HepG2 (cell line): Measurements from ENCODE around the gene STX10. TPM values are rescaled to one million over a fixed set of nuclear protein-coding genes. Genes with fewer than 3 reads are reported as not detected.

Source experiments
- DNMT3B ChIP-seq: conservative IDR thresholded peaks from 2 replicates; pipeline ENCODE4 v1.6.1; 2016; ENCODE audit warnings: missing biosample characterization, control low read depth
- ELF4 ChIP-seq: sonication (generic); formaldehyde crosslinking; IDR thresholded peaks from 2 replicates; pipeline ENCODE4 v1.5.0; 2020; ENCODE audit warnings: missing genetic modification reagents, mild to moderate bottlenecking, moderate library complexity, borderline replicate concordance
- ETV5 ChIP-seq: IDR thresholded peaks from 2 replicates; pipeline ENCODE4 v1.6.1; 2018; ENCODE audit warnings: missing biosample characterization, missing genetic modification reagents, inconsistent platforms, borderline replicate concordance
- GFI1 ChIP-seq: sonication (generic); formaldehyde crosslinking; IDR thresholded peaks from 2 replicates; pipeline ENCODE4 v1.5.0; 2020; ENCODE audit warnings: missing genetic modification reagents, mild to moderate bottlenecking, borderline replicate concordance
- GLMP ChIP-seq: sonication (generic); formaldehyde crosslinking; IDR thresholded peaks from 2 replicates; pipeline ENCODE4 v1.9.0; 2021; ENCODE audit warnings: missing genetic modification reagents, mild to moderate bottlenecking, borderline replicate concordance
- HDAC2 ChIP-seq: sonication (generic); formaldehyde crosslinking; IDR thresholded peaks from 2 replicates; pipeline ENCODE4 v1.4.0; 2020; ENCODE audit warnings: missing genetic modification reagents
- HNRNPL ChIP-seq: fragments of 200-400 bp; formaldehyde crosslinking; IDR thresholded peaks from 2 replicates; pipeline ENCODE4 v1.6.1; 2017; ENCODE audit warnings: mild to moderate bottlenecking, low read depth, low read length
- KLF6 ChIP-seq: IDR thresholded peaks from 2 replicates; pipeline ENCODE4 v1.8.0; 2016; ENCODE audit warnings: missing biosample characterization, missing genetic modification reagents
- NFYB ChIP-seq: sonication (generic); formaldehyde crosslinking; IDR thresholded peaks from 2 replicates; pipeline ENCODE4 v1.4.0; 2020; ENCODE audit warnings: missing genetic modification reagents
- POGZ ChIP-seq: sonication (generic); formaldehyde crosslinking; IDR thresholded peaks from 2 replicates; pipeline ENCODE4 v1.4.0; 2020; ENCODE audit warnings: mild to moderate bottlenecking, missing genetic modification reagents
- RAD51 ChIP-seq: fragments of 450-650 bp; IDR thresholded peaks from 2 replicates; pipeline ENCODE4 v1.6.1; 2016; ENCODE audit warnings: borderline replicate concordance
- TFE3 ChIP-seq: IDR thresholded peaks from 2 replicates; pipeline ENCODE4 v1.6.1; 2016
- THRA ChIP-seq: sonication (generic); formaldehyde crosslinking; IDR thresholded peaks from 2 replicates; pipeline ENCODE4 v1.4.0; 2020; ENCODE audit warnings: missing genetic modification reagents, borderline replicate concordance
- ZNF12 ChIP-seq: sonication (generic); formaldehyde crosslinking; IDR thresholded peaks from 2 replicates; pipeline ENCODE4 v1.5.0; 2020; ENCODE audit warnings: missing genetic modification reagents
- ZNF234 ChIP-seq: sonication (generic); formaldehyde crosslinking; conservative IDR thresholded peaks from 2 replicates; pipeline ENCODE4 v1.5.1; 2020; ENCODE audit warnings: mild to moderate bottlenecking, missing genetic modification reagents
- ZNF256 ChIP-seq: sonication (generic); formaldehyde crosslinking; conservative IDR thresholded peaks from 2 replicates; pipeline ENCODE4 v1.4.0; 2020; ENCODE audit warnings: missing genetic modification reagents
- ZNF549 ChIP-seq: sonication (generic); formaldehyde crosslinking; IDR thresholded peaks from 2 replicates; pipeline ENCODE4 v1.5.0; 2020; ENCODE audit warnings: missing genetic modification reagents
- ZNF598 ChIP-seq: sonication (generic); formaldehyde crosslinking; IDR thresholded peaks from 2 replicates; pipeline ENCODE4 v1.5.1; 2020; ENCODE audit warnings: mild to moderate bottlenecking, missing genetic modification reagents, borderline replicate concordance
- ZNF704 ChIP-seq: sonication (generic); formaldehyde crosslinking; IDR thresholded peaks from 2 replicates; pipeline ENCODE4 v1.8.1; 2023; ENCODE audit warnings: mild to moderate bottlenecking, inconsistent platforms, moderate library complexity, missing genetic modification reagents, borderline replicate concordance
- ZNF724P ChIP-seq: sonication (generic); formaldehyde crosslinking; IDR thresholded peaks from 2 replicates; pipeline ENCODE4 v1.8.0; 2022; ENCODE audit warnings: missing genetic modification reagents, borderline replicate concordance
- ZNF790 ChIP-seq: sonication (generic); formaldehyde crosslinking; IDR thresholded peaks from 2 replicates; pipeline ENCODE4 v1.8.0; 2022; ENCODE audit warnings: missing genetic modification reagents, mild to moderate bottlenecking, borderline replicate concordance
- ZNF816 ChIP-seq: sonication (generic); formaldehyde crosslinking; IDR thresholded peaks from 2 replicates; pipeline ENCODE4 v1.8.0; 2022; ENCODE audit warnings: missing genetic modification reagents, mild to moderate bottlenecking, borderline replicate concordance
- polyA plus RNA-seq, 8 experiments: library from polyadenylated mRNA; depleted of rRNA in 3 of 8; stranded (reverse) in 7 of 8; unstranded in 1 of 8; fragments of >200 nt; fragmentation: Illumina TruSeq in 4 of 8; extraction: Trizol in 4 of 8; gene quantifications; 2 replicates each; pipeline versions ENCODE4 v1.2.1 to v1.2.3, GENCODE V29; 2011 to 2016; ENCODE audit warnings: low read depth in 4 of 8, missing spikeins in 1 of 8, mixed read lengths in 1 of 8; ENCODE audit not compliant: insufficient read depth in 1 of 8
- total RNA-seq, 5 experiments: library from RNA; depleted of rRNA; stranded (reverse); fragments of >200 nt; fragmentation: Illumina TruSeq; extraction: Trizol; gene quantifications; 2 replicates each; pipeline ENCODE4 v1.2.3, GENCODE V29; 2016; ENCODE audit warnings: low read depth in 1 of 5

STX10 gene
- total and polyA plus RNA-seq, 2 of the 13 experiments (the other 11 are each of a cell fraction or from before 2014, with no cell fraction given) = 47.9 to 66.4 TPM

GRCh38 chr19:13162724-13163608 is 12.8 kb upstream of the STX10 start (continued):
- TF ChIP-seq ZNF724P (CRISPR knock-in tag) (peak; percentile 70; the same call in 1 of the 2 replicates), ELF4 (0 out of 2 replicates have a peak, but pooled peaks have one; percentile 39), RAD51 (no peak), ZNF790 (CRISPR knock-in tag) (peak; percentile 48; the same call in 1 of the 2 replicates), GFI1 (CRISPR knock-in tag) (0 out of 2 replicates have a peak, but pooled peaks have one; percentile 19), ZNF816 (CRISPR knock-in tag) (peak; percentile 94), ZNF704 (CRISPR knock-in tag) (peak; percentile 59; the same call in 1 of the 2 replicates), TFE3 (peak; percentile 57), GLMP (CRISPR knock-in tag) (no peak), POGZ (CRISPR knock-in tag) (peak; percentile 72; the same call in 1 of the 2 replicates), DNMT3B (CRISPR knock-in tag) (no peak), THRA (CRISPR knock-in tag) (0 out of 2 replicates have a peak, but pooled peaks have one; percentile 72), ZNF256 (CRISPR knock-in tag) (no peak), ZNF234 (no peak), HNRNPL (0 out of 2 replicates have a peak, but pooled peaks have one; percentile 72), NFYB (peak; percentile 65), ETV5 (CRISPR knock-in tag) (peak; percentile 61; the same call in 1 of the 2 replicates), HDAC2 (CRISPR knock-in tag) (peak; percentile 83), KLF6 (CRISPR knock-in tag) (peak; percentile 82; the same call in 1 of the 2 replicates), ZNF598 (peak; percentile 36), ZNF12 (CRISPR knock-in tag) (no peak), ZNF549 (peak; percentile 91; the same call in 1 of the 2 replicates)
